Stimulated activated CD4-positive, alpha-beta T cell treated with anti-CD3 and anti-CD28 coated beads, Interleukin-2, amount 100 ng/mL, for 48 hours (primary cell): ENCODE data around the gene AKR1C3.

Source experiments
- DNase-seq, 2 donors: peaks; one replicate each; pipeline ENCODE4 v3.0.0-alpha.2; 2020

AKR1C3 gene

DNA sequence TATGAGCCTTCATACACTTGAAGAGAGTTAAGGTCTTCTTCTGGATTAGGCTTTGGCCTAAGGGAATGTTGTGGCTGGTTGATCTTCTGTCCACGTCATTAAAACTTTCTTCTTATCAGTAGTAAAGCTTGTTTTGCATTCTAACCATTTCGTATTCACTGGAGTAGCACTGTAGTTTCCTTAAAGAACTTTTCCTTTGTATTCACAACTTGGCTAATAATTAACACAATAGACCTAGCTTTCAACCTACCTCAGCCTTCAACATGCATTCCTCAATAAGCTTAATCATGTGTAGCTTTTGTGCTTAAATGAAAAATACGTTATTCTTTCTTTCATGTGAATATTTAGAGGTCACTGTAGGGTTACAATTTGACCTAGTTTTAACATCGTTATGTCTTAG, 48.0 kb downstream of the AKR1C3 start:
- DNase-seq, result no peak

GRCh38 chr10:5143137-5143536, 48.9 kb downstream of the AKR1C3 start:
- no peak for DNase-seq

DNA sequence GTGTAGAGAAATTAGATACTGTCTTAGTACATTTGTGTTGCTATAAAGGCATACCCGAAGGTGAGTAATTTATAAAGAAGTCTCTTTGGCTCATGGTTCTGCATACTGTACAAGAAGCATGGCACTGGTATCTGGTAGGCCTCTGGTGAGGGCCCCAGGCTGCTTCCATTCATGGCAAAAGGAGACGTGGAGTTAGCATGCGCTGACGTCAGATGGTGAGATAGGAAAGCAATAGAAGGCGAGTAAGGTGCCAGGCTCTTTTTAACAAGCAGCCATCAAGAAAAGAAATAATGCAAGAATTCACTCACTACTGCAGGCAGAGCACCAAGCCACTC, 52.7 kb downstream of the AKR1C3 start:
- no peak for DNase-seq

GRCh38 chr10:5147255-5147980, 53.2 kb downstream of the AKR1C3 start:
- no peak for DNase-seq

GRCh38 chr10:5147981-5148677, 53.9 kb downstream of the AKR1C3 start:
- no peak for DNase-seq

- DNase-seq, result no peak
Observed at GRCh38 chr10:5148678-5149032, 54.4 kb downstream of the AKR1C3 start.

GRCh38 chr10:5151076-5151475, 56.9 kb downstream of the AKR1C3 start:
- no peak for DNase-seq

- DNase-seq, result no peak
Observed at GRCh38 chr10:5155951-5156350, 61.7 kb downstream of the AKR1C3 start.
